CD1c-positive myeloid dendritic cell (primary cell): ENCODE data around the gene PPP2R1B.

ENCODE experiments used
- DNase-seq: peaks from one replicate; pipeline ENCODE4 v3.0.0-alpha.2; 2016; ENCODE audit errors: extremely low spot score

The PPP2R1B gene

GRCh38 chr11:111748035-111748804 lies 18.0 kb downstream of the PPP2R1B start:
- DNase-seq, result no peak

GRCh38 chr11:111745719-111746504 lies 20.3 kb downstream of the PPP2R1B start:
- DNase-seq, result no peak

- no peak for DNase-seq
Measured at GRCh38 chr11:111743700-111744099, 22.5 kb downstream of the PPP2R1B start.

GRCh38 chr11:111741751-111742150 lies 24.4 kb downstream of the PPP2R1B start:
- DNase-seq, result no peak

GRCh38 chr11:111739299-111739698 lies 26.9 kb downstream of the PPP2R1B start:
- no peak for DNase-seq

- DNase-seq, result no peak
Measured at GRCh38 chr11:111737444-111738210, 28.6 kb downstream of the PPP2R1B start.

- no peak for DNase-seq
Measured at GRCh38 chr11:111736621-111737443, 29.4 kb downstream of the PPP2R1B start.

- DNase-seq, result no peak
Measured at GRCh38 chr11:111736181-111736590, 30.0 kb downstream of the PPP2R1B start.

GRCh38 chr11:111735262-111736116 lies 30.7 kb downstream of the PPP2R1B start:
- no peak for DNase-seq

- no peak for DNase-seq
Measured at GRCh38 chr11:111734954-111735261, 31.3 kb downstream of the PPP2R1B start.

- DNase-seq, result no peak
Measured at GRCh38 chr11:111734101-111734953, 31.9 kb downstream of the PPP2R1B start.

- no peak for DNase-seq
Measured at GRCh38 chr11:111733611-111734088, 32.5 kb downstream of the PPP2R1B start.

GRCh38 chr11:111733016-111733415 lies 33.2 kb downstream of the PPP2R1B start:
- no peak for DNase-seq

- DNase-seq, result no peak
Measured at GRCh38 chr11:111731821-111732220, 34.4 kb downstream of the PPP2R1B start.

- no peak for DNase-seq
Measured at GRCh38 chr11:111730871-111731591, 35.2 kb downstream of the PPP2R1B start.

GRCh38 chr11:111729831-111730311 lies 36.3 kb downstream of the PPP2R1B start:
- no peak for DNase-seq

- DNase-seq, result no peak
Measured at GRCh38 chr11:111729071-111729830, 36.9 kb downstream of the PPP2R1B start.

GRCh38 chr11:111727431-111727830 lies 38.8 kb downstream of the PPP2R1B start:
- DNase-seq, result no peak
